ENCODE results near the gene KSR1. TPM values are rescaled to one million over a fixed set of nuclear protein-coding genes. Genes with fewer than 3 reads are reported as not detected.
A peak's percentile ranks its signal among the peaks of the same experiment; 100 is the strongest.

KSR1 gene
- total RNA-seq, 1 experiment from 2014 or later: 19.1 TPM

DNA sequence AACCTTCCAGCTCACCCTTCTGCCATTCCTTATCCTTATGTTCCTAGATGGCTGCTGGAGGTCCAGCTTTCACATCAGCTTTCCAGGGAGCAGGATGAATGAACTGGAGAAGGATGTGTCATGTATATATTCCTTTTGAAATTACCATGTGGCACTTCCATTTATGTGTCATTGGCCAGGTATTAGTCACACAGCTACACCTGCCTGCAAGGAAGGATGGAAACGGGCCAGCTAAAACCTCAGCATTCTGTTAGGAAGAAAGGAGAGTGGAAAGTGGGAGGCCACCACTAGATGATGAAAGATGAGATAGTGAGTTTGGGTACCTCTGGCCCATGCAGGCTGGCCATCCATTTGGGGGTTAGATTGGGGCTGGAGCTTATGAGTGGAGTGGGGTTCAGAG is 67.5 kb downstream of the KSR1 start:
- Histone ChIP-seq H3K27ac (no peak overlapping the region), H3F3A (ENCODE audit: insufficient read depth, low read depth) (peaks cover 18% of the 10 kb centered on the region), H3K36me3 (ENCODE audit: low read depth) (no peaks in the 10 kb centered on the region), H3K4me3 (no peak overlapping the region), H3K4me1 (replicated peaks; ENCODE audit: insufficient read depth) (peaks cover 18% of the 10 kb centered on the region), H3K4me2 (no peak overlapping the region), H3K79me2 (ENCODE audit: low read depth) (0 out of 2 replicates have a peak, but pooled peaks cover 3% of the 10 kb centered on the region), H4K20me1 (ENCODE audit: insufficient read depth) (no peaks in the 10 kb centered on the region), H3K9me2 (ENCODE audit: insufficient read depth) (no peaks in the 10 kb centered on the region), H3K9me3 (ENCODE audit: insufficient read depth, low read depth) (no peaks in the 10 kb centered on the region), H2AFZ (no peak overlapping the region), H3K27me3 (ENCODE audit: insufficient read depth, low read depth) (no peaks in the 10 kb centered on the region)
- peak; percentile 36 to 75 for DNase-seq
- ChIA-PET POLR2A (ENCODE audit: unreplicated experiment) (interaction anchor here (0.6 kb wide), 2 partner anchors 10 to 61 kb away, joined by 4 read pairs; no protein-coding TSS in a partner anchor), CTCF (interaction anchor here (0.5 kb wide), 1 partner anchor 30 kb away, joined by 3 read pairs; no protein-coding TSS in a partner anchor)
- BruUV-seq (replicated peaks): no TSS peak
- intact Hi-C loops (cut with micrococcal nuclease; ENCODE audit: unreplicated experiment): no loop called here
- TF ChIP-seq EZH2 (IDR thresholded peaks at IDR 0.05; ENCODE audit: low read depth): no peak
- TF ChIP-seq, protein P1, sequence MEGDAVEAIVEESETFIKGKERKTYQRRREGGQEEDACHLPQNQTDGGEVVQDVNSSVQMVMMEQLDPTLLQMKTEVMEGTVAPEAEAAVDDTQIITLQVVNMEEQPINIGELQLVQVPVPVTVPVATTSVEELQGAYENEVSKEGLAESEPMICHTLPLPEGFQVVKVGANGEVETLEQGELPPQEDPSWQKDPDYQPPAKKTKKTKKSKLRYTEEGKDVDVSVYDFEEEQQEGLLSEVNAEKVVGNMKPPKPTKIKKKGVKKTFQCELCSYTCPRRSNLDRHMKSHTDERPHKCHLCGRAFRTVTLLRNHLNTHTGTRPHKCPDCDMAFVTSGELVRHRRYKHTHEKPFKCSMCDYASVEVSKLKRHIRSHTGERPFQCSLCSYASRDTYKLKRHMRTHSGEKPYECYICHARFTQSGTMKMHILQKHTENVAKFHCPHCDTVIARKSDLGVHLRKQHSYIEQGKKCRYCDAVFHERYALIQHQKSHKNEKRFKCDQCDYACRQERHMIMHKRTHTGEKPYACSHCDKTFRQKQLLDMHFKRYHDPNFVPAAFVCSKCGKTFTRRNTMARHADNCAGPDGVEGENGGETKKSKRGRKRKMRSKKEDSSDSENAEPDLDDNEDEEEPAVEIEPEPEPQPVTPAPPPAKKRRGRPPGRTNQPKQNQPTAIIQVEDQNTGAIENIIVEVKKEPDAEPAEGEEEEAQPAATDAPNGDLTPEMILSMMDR (conservative IDR thresholded peaks at IDR 0.05): no peak

DNA sequence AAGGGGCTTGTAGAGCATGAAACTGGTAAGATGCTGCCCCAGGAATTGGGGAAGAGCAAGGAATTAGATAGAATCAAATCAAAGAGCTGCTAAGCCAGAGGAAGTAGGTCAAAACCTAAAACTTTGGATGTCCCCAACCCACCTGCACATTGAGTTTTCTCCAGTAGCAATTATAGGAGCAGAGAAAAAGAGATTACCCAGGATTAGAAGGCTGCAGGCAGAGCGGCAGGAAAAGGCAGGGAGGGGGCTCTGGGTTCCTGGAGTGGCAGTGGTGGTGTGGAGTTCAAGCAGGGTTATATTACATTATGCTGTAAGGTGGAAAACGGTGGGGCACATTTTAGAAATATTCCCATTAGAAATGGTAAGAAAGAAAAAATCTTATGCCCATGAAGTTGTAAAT is 68.3 kb downstream of the KSR1 start:
- no TSS peak for BruUV-seq (replicated peaks)
- H3K36me3 ChIP-seq (ENCODE audit: low read depth): no peaks in the 10 kb centered on the region
- H3K27ac ChIP-seq: no peak overlapping the region
- H3K79me2 ChIP-seq (ENCODE audit: low read depth): 0 out of 2 replicates have a peak, but pooled peaks cover 3% of the 10 kb centered on the region
- ChIA-PET POLR2A (ENCODE audit: unreplicated experiment) (no interaction called here), CTCF (no interaction called here)
- H3K9me2 ChIP-seq (ENCODE audit: insufficient read depth): no peaks in the 10 kb centered on the region
- H3K4me3 ChIP-seq: no peak overlapping the region
- no peak overlapping the region for H3K4me2 ChIP-seq
- H3F3A ChIP-seq (ENCODE audit: insufficient read depth, low read depth): peaks cover 25% of the 10 kb centered on the region
- peaks cover 27% of the 10 kb centered on the region for H3K4me1 ChIP-seq (replicated peaks; ENCODE audit: insufficient read depth)
- H4K20me1 ChIP-seq (ENCODE audit: insufficient read depth): no peaks in the 10 kb centered on the region
- H3K27me3 ChIP-seq (ENCODE audit: insufficient read depth, low read depth): no peaks in the 10 kb centered on the region
- intact Hi-C loops (cut with micrococcal nuclease; ENCODE audit: unreplicated experiment): no loop called here
- no peak for DNase-seq
- TF ChIP-seq EZH2 (IDR thresholded peaks at IDR 0.05; ENCODE audit: low read depth): no peak
- TF ChIP-seq, protein P1 (conservative IDR thresholded peaks at IDR 0.05): no peak
- no peak overlapping the region for H2AFZ ChIP-seq
- no peaks in the 10 kb centered on the region for H3K9me3 ChIP-seq (ENCODE audit: insufficient read depth, low read depth)

DNA sequence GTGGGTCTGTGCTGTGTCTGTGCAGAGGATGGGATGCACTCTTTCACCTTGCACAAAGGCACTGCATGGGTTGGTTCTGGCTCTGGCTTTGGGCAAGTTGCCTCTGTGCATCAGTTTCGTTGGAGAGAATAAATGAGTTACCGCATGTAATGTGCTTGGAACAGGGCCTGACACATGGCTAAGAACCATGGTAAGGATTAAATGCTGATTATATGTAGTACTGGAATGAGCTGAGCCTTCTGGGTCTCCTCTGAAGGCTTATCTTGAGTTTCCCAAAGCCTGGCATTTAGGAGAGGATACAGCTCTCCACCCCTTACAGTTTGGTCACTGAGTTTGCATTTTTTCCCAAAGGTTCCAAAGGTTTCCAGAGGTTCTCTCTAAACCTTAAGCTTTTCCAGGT is 69.1 kb downstream of the KSR1 start:
- Histone ChIP-seq H2AFZ (no peak overlapping the region), H3K4me3 (no peak overlapping the region), H3K9me3 (ENCODE audit: insufficient read depth, low read depth) (no peaks in the 10 kb centered on the region), H3K9me2 (ENCODE audit: insufficient read depth) (no peaks in the 10 kb centered on the region), H3K79me2 (ENCODE audit: low read depth) (0 out of 2 replicates have a peak, but pooled peaks cover 3% of the 10 kb centered on the region), H3F3A (ENCODE audit: insufficient read depth, low read depth) (peaks cover 32% of the 10 kb centered on the region), H3K4me2 (no peak overlapping the region), H3K27me3 (ENCODE audit: insufficient read depth, low read depth) (no peaks in the 10 kb centered on the region), H3K36me3 (ENCODE audit: low read depth) (no peaks in the 10 kb centered on the region), H3K4me1 (replicated peaks; ENCODE audit: insufficient read depth) (peaks cover 34% of the 10 kb centered on the region), H3K27ac (no peak overlapping the region), H4K20me1 (ENCODE audit: insufficient read depth) (no peaks in the 10 kb centered on the region)
- intact Hi-C loops (cut with micrococcal nuclease; ENCODE audit: unreplicated experiment): no loop called here
- DNase-seq: no peak
- ChIA-PET CTCF (interaction anchor here (0.6 kb wide), 1 partner anchor 74 kb away, joined by 4 read pairs; no protein-coding TSS in a partner anchor), POLR2A (ENCODE audit: unreplicated experiment) (interaction anchor here (0.5 kb wide), 1 partner anchor 112 kb away, joined by 3 read pairs; no protein-coding TSS in a partner anchor)
- BruUV-seq (replicated peaks): no TSS peak
- no peak for TF ChIP-seq EZH2 (IDR thresholded peaks at IDR 0.05; ENCODE audit: low read depth)
- TF ChIP-seq, protein P1 (conservative IDR thresholded peaks at IDR 0.05): no peak
